OCI-LY1 (cell line): ENCODE measurements around the gene TNS1.

Source experiments
- CTCF ChIP-seq: fragments of 200-600 bp; sonication (generic), shearing (Covaris generic); IDR thresholded peaks from 2 replicates; pipeline ENCODE4 v1.5.1; 2017; ENCODE audit warnings: mild to moderate bottlenecking, antibody characterized with exemption, low read length, moderate library complexity, mixed read lengths
- EZH2 ChIP-seq: fragments of 200-600 bp; sonication (generic), shearing (Covaris generic); IDR thresholded peaks from 2 replicates; pipeline ENCODE4 v1.8.0; 2017; ENCODE audit warnings: borderline replicate concordance, mixed run types, mild to moderate bottlenecking, antibody characterized with exemption, low read length, moderate library complexity, mixed read lengths

GRCh38 chr2:217897091-217897715, 105.6 kb downstream of the TNS1 start:
- no peak for TF ChIP-seq CTCF
- no peak for TF ChIP-seq EZH2
